Transverse colon (tissue), 4 donors: ENCODE data around the gene PTGIS. TPM values are rescaled to one million over a fixed set of nuclear protein-coding genes. Genes with fewer than 3 reads are reported as not detected.

Source experiments
- DNase-seq: peaks from one replicate; pipeline ENCODE4 v3.0.0-alpha.2; 2019
- H3K27ac ChIP-seq, 4 donors: fragments of 200-600 bp; sonication (generic); 2 replicates each; pipeline ENCODE4 v1.5.1; 2016 to 2018; ENCODE audit warnings: inconsistent platforms in 4 of 4
- H3K27me3 ChIP-seq: fragments of 200-600 bp; sonication (generic); 2 replicates; pipeline ENCODE4 v1.5.1; 2017; ENCODE audit warnings: inconsistent platforms
- H3K36me3 ChIP-seq, 4 donors: fragments of 200-600 bp; sonication (generic); 2 replicates each; pipeline ENCODE4 v1.5.1; 2017 to 2019; ENCODE audit warnings: inconsistent platforms in 4 of 4
- H3K4me1 ChIP-seq, 4 donors: fragments of 200-600 bp; sonication (generic); 2 replicates each; pipeline ENCODE4 v1.5.1; 2017 to 2020; ENCODE audit warnings: inconsistent platforms in 4 of 4
- H3K4me3 ChIP-seq, 4 donors: fragments of 200-600 bp; sonication (generic); 1 replicate in 1 of 4; 2 replicates in 3 of 4; pipeline versions ENCODE4 v1.5.1 to v1.6.1; 2017 to 2019; ENCODE audit warnings: inconsistent platforms in 4 of 4
- H3K9me3 ChIP-seq, 2 donors: fragments of 200-600 bp; sonication (generic); 2 replicates each; pipeline ENCODE4 v1.5.1; 2017 to 2019; ENCODE audit warnings: inconsistent platforms in 2 of 2
- CTCF ChIP-seq, 5 experiments: fragments of 200-600 bp in 3 of 5; fragments of 450-650 bp in 2 of 5; sonication (generic) in 3 of 5; IDR thresholded peaks; 1 replicate in 2 of 5; 2 replicates in 3 of 5; pipeline ENCODE4 v1.5.1; 2016 to 2017; ENCODE audit warnings: antibody characterized with exemption in 5 of 5, inconsistent platforms in 3 of 5, mild to moderate bottlenecking in 2 of 5, moderate library complexity in 1 of 5
- EP300 ChIP-seq: sonication (generic); formaldehyde crosslinking; IDR thresholded peaks from one replicate; pipeline ENCODE4 v1.6.1; 2017; ENCODE audit warnings: antibody characterized with exemption, low read depth
- POLR2A ChIP-seq: fragments of 450-650 bp; IDR thresholded peaks from one replicate; pipeline ENCODE4 v1.6.1; 2016; ENCODE audit warnings: antibody characterized with exemption, mild to moderate bottlenecking, moderate library complexity
- POLR2AphosphoS5 ChIP-seq, 3 donors: sonication (generic); formaldehyde crosslinking; IDR thresholded peaks; one replicate each; pipeline ENCODE4 v1.6.1; 2016; ENCODE audit warnings: antibody characterized with exemption in 3 of 3
- WGBS, 2 donors: methylation state at CpG; one replicate each; pipeline ENCODE4 v1.1.5; 2018; ENCODE audit warnings: low coverage in 1 of 2; 5-methylcytosine and 5-hydroxymethylcytosine counted together
- in situ Hi-C, 4 donors: fragments of 200-750 bp; cut with MboI; loops; one replicate each; pipeline versions ENCODE4 v1.15.0 to v1.15.1; 2017; ENCODE audit warnings: low sequenced_read_pairs in 3 of 4, low pct_ligation_motif_present in 1 of 4, low pct_unique_long_range_greater_than_20kb in 1 of 4
- intact Hi-C: fragments of 100-400 bp; cut with DNase I; formaldehyde crosslinking; loops from one replicate; pipeline ENCODE4 v1.15.1; 2023; ENCODE audit warnings: low total_unique reads
- total RNA-seq, 4 donors: library from RNA; depleted of rRNA; stranded (reverse); fragments of >200 nt; gene quantifications; one replicate each; pipeline ENCODE4 v1.1.0, GENCODE V29; 2016

PTGIS gene
- total RNA-seq, 4 donors from 2014 or later, result 9.4 to 22.3 (median 15.6) TPM

- no peak overlapping the region for H3K4me3 ChIP-seq
- no peaks in the 10 kb centered on the region for H3K4me1 ChIP-seq
- intact Hi-C loops, result no loop called here
- no peak for DNase-seq
- H3K36me3 ChIP-seq, result no peaks in the 10 kb centered on the region
- no peaks in the 10 kb centered on the region for H3K9me3 ChIP-seq
- 74 to 76% methylated on average over 8 to 9 of the region's 9 CpGs for WGBS, 2 donors
- H3K27me3 ChIP-seq, result peaks cover 8% of the 10 kb centered on the region
- no peak for TF ChIP-seq EP300
- TF ChIP-seq CTCF (IDR thresholded peaks at IDR 0.05), result no peak
- TF ChIP-seq POLR2AphosphoS5 (IDR thresholded peaks at IDR 0.05), result no peak
- TF ChIP-seq POLR2A, result no peak
- in situ Hi-C loops, result no loop called here
- no peak overlapping the region for H3K27ac ChIP-seq
These were observed 105.9 kb downstream of the PTGIS start for GRCh38 chr20:49461894-49462620.

- in situ Hi-C loops, result no loop called here
- H3K27ac ChIP-seq, result no peak overlapping the region
These were observed 107.0 kb downstream of the PTGIS start for GRCh38 chr20:49460916-49461315.

DNA sequence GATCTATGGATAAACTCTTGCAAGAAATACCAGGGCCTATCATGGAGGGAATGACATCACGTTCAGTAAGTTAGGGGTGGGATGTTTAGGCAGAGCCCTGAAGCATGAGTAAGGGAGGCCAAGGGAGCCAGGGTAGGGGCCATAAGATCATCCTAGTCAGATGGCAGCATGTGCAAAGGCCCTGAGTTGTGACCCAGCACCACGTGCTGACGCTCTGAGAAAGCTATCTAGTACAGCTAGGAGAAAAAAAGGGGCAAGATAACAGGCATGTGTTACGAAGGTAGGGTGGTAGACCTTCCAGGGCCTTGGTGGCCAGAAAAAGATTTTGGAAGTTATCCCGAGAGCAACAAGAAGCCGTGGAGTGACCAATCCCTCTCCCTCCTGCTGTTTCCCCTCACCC is 107.8 kb downstream of the PTGIS start:
- Histone ChIP-seq H3K27me3 (peaks cover 8% of the 10 kb centered on the region), H3K9me3 (no peaks in the 10 kb centered on the region), H3K4me3 (no peak overlapping the region), H3K36me3 (no peaks in the 10 kb centered on the region), H3K27ac (no peak overlapping the region), H3K4me1 (no peaks in the 10 kb centered on the region)
- no peak for DNase-seq
- in situ Hi-C loops (no loop called here), intact Hi-C loops (no loop called here)
- 69 to 80% methylated on average over 3 to 6 of the region's 6 CpGs for WGBS, 2 donors
- TF ChIP-seq POLR2A (no peak), POLR2AphosphoS5 (IDR thresholded peaks at IDR 0.05) (no peak), EP300 (no peak), CTCF (IDR thresholded peaks at IDR 0.05) (no peak)

More at GRCh38 chr20:49460916-49461315, 107.0 kb downstream of the PTGIS start:
- Histone ChIP-seq H3K4me3 (no peak overlapping the region), H3K9me3 (no peaks in the 10 kb centered on the region), H3K4me1 (no peaks in the 10 kb centered on the region), H3K36me3 (no peaks in the 10 kb centered on the region), H3K27me3 (peaks cover 8% of the 10 kb centered on the region)
- WGBS, 2 donors, result 42 to 59% methylated on average over 2 to 5 of the region's 5 CpGs
- DNase-seq, result no peak
- intact Hi-C loops, result no loop called here
- TF ChIP-seq CTCF (IDR thresholded peaks at IDR 0.05), result no peak
- no peak for TF ChIP-seq EP300
- no peak for TF ChIP-seq POLR2A
- no peak for TF ChIP-seq POLR2AphosphoS5 (IDR thresholded peaks at IDR 0.05)

GRCh38 chr20:49459684-49460083 is 108.3 kb downstream of the PTGIS start:
- Histone ChIP-seq H3K4me3 (no peak overlapping the region), H3K4me1 (no peaks in the 10 kb centered on the region), H3K9me3 (no peaks in the 10 kb centered on the region), H3K27me3 (peaks cover 8% of the 10 kb centered on the region), H3K36me3 (no peaks in the 10 kb centered on the region), H3K27ac (no peak overlapping the region)
- TF ChIP-seq POLR2A, result no peak
- no peak for TF ChIP-seq CTCF (IDR thresholded peaks at IDR 0.05)
- no peak for TF ChIP-seq EP300
- no peak for TF ChIP-seq POLR2AphosphoS5 (IDR thresholded peaks at IDR 0.05)
- no peak for DNase-seq
- 72 to 80% methylated on average over 6 of the region's 6 CpGs for WGBS, 2 donors
- in situ Hi-C loops (no loop called here), intact Hi-C loops (no loop called here)
